IMR-90 (cell line): ENCODE measurements around the gene NR1D1.

Source experiments
- BHLHE40 ChIP-seq: fragments of 150-350 bp; IDR thresholded peaks from 2 replicates; pipeline ENCODE4 v1.6.1; 2016; ENCODE audit warnings: mild to moderate bottlenecking, low read depth, low read length
- CEBPB ChIP-seq: IDR thresholded peaks from 2 replicates; pipeline ENCODE4 v1.6.1; 2012; ENCODE audit warnings: low read depth, low read length, improper control_type of control experiment
- CHD1 ChIP-seq: IDR thresholded peaks from 2 replicates; pipeline ENCODE4 v1.6.1; 2012; ENCODE audit warnings: low read depth, low read length, improper control_type of control experiment
- MAZ ChIP-seq: IDR thresholded peaks from 2 replicates; pipeline ENCODE4 v1.6.1; 2012; ENCODE audit warnings: low read depth, mild to moderate bottlenecking, low read length, improper control_type of control experiment, moderate library complexity, borderline replicate concordance
- MXI1 ChIP-seq: IDR thresholded peaks from 2 replicates; pipeline ENCODE4 v1.6.1; 2012; ENCODE audit warnings: low read depth, mild to moderate bottlenecking, low read length, moderate library complexity, borderline replicate concordance
- NFE2L2 ChIP-seq: fragments of 150-350 bp; IDR thresholded peaks from 2 replicates; pipeline ENCODE4 v1.6.1; 2016; ENCODE audit warnings: low read depth, mild to moderate bottlenecking, low read length
- POLR2A ChIP-seq: IDR thresholded peaks from 2 replicates; pipeline ENCODE4 v1.6.1; 2012; ENCODE audit warnings: mild to moderate bottlenecking, low read depth, low read length
- RAD21 ChIP-seq: IDR thresholded peaks from 2 replicates; pipeline ENCODE4 v1.6.1; 2012; ENCODE audit warnings: low read length, improper control_type of control experiment
- RCOR1 ChIP-seq: IDR thresholded peaks from 2 replicates; pipeline ENCODE4 v1.6.1; 2012; ENCODE audit warnings: mild to moderate bottlenecking, low read length, improper control_type of control experiment; ENCODE audit not compliant: insufficient replicate concordance
- RFX5 ChIP-seq: IDR thresholded peaks from 2 replicates; pipeline ENCODE4 v1.8.0; 2012; ENCODE audit warnings: low read depth, mild to moderate bottlenecking, low read length, moderate library complexity
- SMC3 ChIP-seq: fragments of 150-350 bp; IDR thresholded peaks from 2 replicates; pipeline ENCODE4 v1.6.1; 2016; ENCODE audit warnings: low read depth, mild to moderate bottlenecking, antibody characterized with exemption, low read length, moderate library complexity
- TF ChIP-seq, protein P1 (sequence below): conservative IDR thresholded peaks from 2 replicates; pipeline ENCODE4 v1.5.1; 2012; ENCODE audit warnings: mild to moderate bottlenecking, low read depth, low read length, improper control_type of control experiment
- TF ChIP-seq, protein P2 (sequence below): fragments of 150-350 bp; IDR thresholded peaks from 2 replicates; pipeline ENCODE4 v1.6.1; 2016; ENCODE audit warnings: low read depth, mild to moderate bottlenecking, low read length, moderate library complexity, borderline replicate concordance

DNA sequence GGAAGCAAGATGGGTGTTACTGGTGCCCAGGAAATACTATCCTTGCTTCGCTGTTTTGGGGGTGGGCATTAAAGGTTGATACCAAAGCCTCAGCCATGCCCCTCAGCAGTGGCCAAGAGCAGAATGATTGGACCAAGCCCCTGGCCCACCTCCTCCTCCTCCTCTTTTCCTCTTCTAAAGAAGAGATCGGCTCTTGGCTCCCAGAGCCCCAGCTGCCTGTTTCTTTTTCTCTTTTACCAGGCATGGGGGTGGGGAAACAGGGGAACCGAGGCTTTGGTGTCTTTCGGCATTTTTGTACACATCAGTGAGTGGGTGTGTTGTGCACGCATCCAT, 31.8 kb downstream of the NR1D1 start:
- no peak for TF ChIP-seq RFX5
- TF ChIP-seq, protein P1, sequence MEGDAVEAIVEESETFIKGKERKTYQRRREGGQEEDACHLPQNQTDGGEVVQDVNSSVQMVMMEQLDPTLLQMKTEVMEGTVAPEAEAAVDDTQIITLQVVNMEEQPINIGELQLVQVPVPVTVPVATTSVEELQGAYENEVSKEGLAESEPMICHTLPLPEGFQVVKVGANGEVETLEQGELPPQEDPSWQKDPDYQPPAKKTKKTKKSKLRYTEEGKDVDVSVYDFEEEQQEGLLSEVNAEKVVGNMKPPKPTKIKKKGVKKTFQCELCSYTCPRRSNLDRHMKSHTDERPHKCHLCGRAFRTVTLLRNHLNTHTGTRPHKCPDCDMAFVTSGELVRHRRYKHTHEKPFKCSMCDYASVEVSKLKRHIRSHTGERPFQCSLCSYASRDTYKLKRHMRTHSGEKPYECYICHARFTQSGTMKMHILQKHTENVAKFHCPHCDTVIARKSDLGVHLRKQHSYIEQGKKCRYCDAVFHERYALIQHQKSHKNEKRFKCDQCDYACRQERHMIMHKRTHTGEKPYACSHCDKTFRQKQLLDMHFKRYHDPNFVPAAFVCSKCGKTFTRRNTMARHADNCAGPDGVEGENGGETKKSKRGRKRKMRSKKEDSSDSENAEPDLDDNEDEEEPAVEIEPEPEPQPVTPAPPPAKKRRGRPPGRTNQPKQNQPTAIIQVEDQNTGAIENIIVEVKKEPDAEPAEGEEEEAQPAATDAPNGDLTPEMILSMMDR, result no peak
- no peak for TF ChIP-seq RCOR1
- no peak for TF ChIP-seq CEBPB
- no peak for TF ChIP-seq SMC3
- TF ChIP-seq CHD1, result no peak
- TF ChIP-seq, protein P2, sequence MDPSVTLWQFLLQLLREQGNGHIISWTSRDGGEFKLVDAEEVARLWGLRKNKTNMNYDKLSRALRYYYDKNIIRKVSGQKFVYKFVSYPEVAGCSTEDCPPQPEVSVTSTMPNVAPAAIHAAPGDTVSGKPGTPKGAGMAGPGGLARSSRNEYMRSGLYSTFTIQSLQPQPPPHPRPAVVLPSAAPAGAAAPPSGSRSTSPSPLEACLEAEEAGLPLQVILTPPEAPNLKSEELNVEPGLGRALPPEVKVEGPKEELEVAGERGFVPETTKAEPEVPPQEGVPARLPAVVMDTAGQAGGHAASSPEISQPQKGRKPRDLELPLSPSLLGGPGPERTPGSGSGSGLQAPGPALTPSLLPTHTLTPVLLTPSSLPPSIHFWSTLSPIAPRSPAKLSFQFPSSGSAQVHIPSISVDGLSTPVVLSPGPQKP, result no peak
- no peak for TF ChIP-seq BHLHE40
- TF ChIP-seq MAZ, result no peak
- no peak for TF ChIP-seq POLR2A
- TF ChIP-seq MXI1, result no peak
- TF ChIP-seq RAD21, result no peak
- TF ChIP-seq NFE2L2, result no peak
